K562 (cell line): ENCODE data around the gene SOX8. TPM values are rescaled to one million over a fixed set of nuclear protein-coding genes. Genes with fewer than 3 reads are reported as not detected.

Experiments used
- ATAC-seq: fragments of 200-7000 bp; cut with Tn5 transposase; 3 replicates; pipeline ENCODE4 v1.9.1; 2020; ENCODE audit warnings: moderate library complexity
- BruUV-seq: library from RNA; stranded (reverse); fragments of 400-500 nt; replicated peaks from 2 replicates; lab custom pipeline; 2021; lab: Mats Ljungman, UMichigan
- CTCF ChIA-PET: fragments of 300-600 bp; formaldehyde crosslinking; extraction: SDS; loops from one replicate; lab custom pipeline; 2021; ENCODE audit warnings: low intra/inter-chr PET ratio; lab: Yijun Ruan, JAX
- POLR2A ChIA-PET: fragments of 300-600, 350-650 bp; sonication (Branson Sonifier 250); formaldehyde crosslinking; extraction: SDS; loops from one replicate; lab custom pipeline; 2021; ENCODE audit warnings: antibody characterized with exemption, inconsistent platforms; lab: Yijun Ruan, JAX
- DNase-seq, 4 experiments: peaks; one replicate each; pipeline versions ENCODE4 v3.0.0 to v3.0.0-alpha.2; 2011 to 2018; ENCODE audit warnings: low spot score in 3 of 4, mixed read lengths in 3 of 4; ENCODE audit errors: extremely low read depth in 1 of 4
- FAIRE-seq: peaks from 2 replicates; lab custom pipeline; 2011; peaks lifted over from hg19 to GRCh38; lab: Jason Lieb, UNC
- H2AFZ ChIP-seq: 2 replicates; pipeline ENCODE4 v1.6.0; 2011; ENCODE audit warnings: low read depth, low read length, control low read depth, inconsistent platforms
- H3K27ac ChIP-seq: fragments of 200-600 bp; 3 replicates; pipeline ENCODE4 v1.8.0; 2011; ENCODE audit warnings: low read depth, mild to moderate bottlenecking, control low read depth, inconsistent platforms, low read length, moderate library complexity, mixed read lengths; ENCODE audit errors: extremely low read depth
- H3K27me3 ChIP-seq, 2 experiments: fragments of 300-600 bp in 1 of 2; 2 replicates in 1 of 2; 3 replicates in 1 of 2; pipeline versions ENCODE4 v1.6.0 to v1.8.0; 2011; ENCODE audit warnings: inconsistent platforms in 2 of 2, low read length in 2 of 2, mild to moderate bottlenecking in 1 of 2, mixed read lengths in 1 of 2, moderate library complexity in 1 of 2; ENCODE audit not compliant: control insufficient read depth in 2 of 2, insufficient read depth in 2 of 2
- H3K36me3 ChIP-seq: fragments of 300-600 bp; 3 replicates; pipeline ENCODE4 v1.8.0; 2011; ENCODE audit warnings: mild to moderate bottlenecking, low read length, inconsistent platforms; ENCODE audit not compliant: control insufficient read depth, insufficient read depth
- H3K4me1 ChIP-seq, 2 experiments: fragments of 200-600 bp in 1 of 2; replicated peaks in 1 of 2; 2 replicates in 1 of 2; 3 replicates in 1 of 2; pipeline versions ENCODE4 v1.5.1 to v1.8.0; 2011; ENCODE audit warnings: inconsistent platforms in 2 of 2, low read length in 2 of 2, mild to moderate bottlenecking in 1 of 2, mixed read lengths in 1 of 2, moderate library complexity in 1 of 2; ENCODE audit not compliant: control insufficient read depth in 2 of 2, insufficient read depth in 2 of 2
- H3K4me2 ChIP-seq: 2 replicates; pipeline ENCODE4 v1.6.1; 2011; ENCODE audit warnings: low read length, control low read depth, inconsistent platforms, mixed read lengths; ENCODE audit not compliant: insufficient read depth
- H3K4me3 ChIP-seq: fragments of 200-600 bp; sonication (generic), shearing (Covaris generic); 2 replicates; pipeline ENCODE4 v1.5.1; 2016; ENCODE audit warnings: control low read depth, inconsistent platforms
- H3K79me2 ChIP-seq: fragments of 200-600 bp; 3 replicates; pipeline ENCODE4 v1.8.0; 2011; ENCODE audit warnings: low read length, inconsistent platforms; ENCODE audit not compliant: control insufficient read depth, insufficient read depth
- H3K9ac ChIP-seq, 2 experiments: 2 replicates each; pipeline versions ENCODE4 v1.6.0 to v1.6.1; 2011; ENCODE audit warnings: low read depth in 2 of 2, low read length in 2 of 2, control low read depth in 1 of 2, inconsistent platforms in 1 of 2, mild to moderate bottlenecking in 1 of 2, mixed read lengths in 1 of 2; ENCODE audit not compliant: insufficient read depth in 1 of 2
- H3K9me1 ChIP-seq: one replicate; pipeline ENCODE4 v1.6.0; 2011; ENCODE audit warnings: inconsistent platforms, mild to moderate bottlenecking, low read length, moderate library complexity; ENCODE audit not compliant: control insufficient read depth, insufficient read depth
- H3K9me3 ChIP-seq: replicated peaks from 2 replicates; pipeline ENCODE4 v1.5.1; 2011; ENCODE audit warnings: low read depth, low read length, inconsistent platforms; ENCODE audit not compliant: control insufficient read depth, insufficient read depth
- H4K20me1 ChIP-seq: replicated peaks from 2 replicates; pipeline ENCODE4 v1.6.1; 2011; ENCODE audit warnings: low read length, inconsistent platforms, mixed read lengths; ENCODE audit not compliant: control insufficient read depth, insufficient read depth
- RBM34 ChIP-seq: fragments of 200-400 bp; formaldehyde crosslinking; IDR thresholded peaks from 2 replicates; pipeline ENCODE4 v1.6.1; 2018; ENCODE audit warnings: low read length, borderline replicate concordance; ENCODE audit not compliant: insufficient read depth
- ZNF41 ChIP-seq: fragments of 250-450 bp; sonication (Bioruptor Pico); conservative IDR thresholded peaks from 2 replicates; pipeline ENCODE4 v1.4.0; 2020; ENCODE audit warnings: mild to moderate bottlenecking
- WGBS: fragments of 100-300 bp; shearing (Covaris generic); methylation state at CpG from one replicate; pipeline ENCODE4 v1.1.6; 2016; ENCODE audit warnings: low coverage, mixed read lengths; ENCODE audit not compliant: insufficient coverage; ENCODE audit errors: missing lambda C conversion rate; 5-methylcytosine and 5-hydroxymethylcytosine counted together
- in situ Hi-C: fragments of 300-500 bp; cut with MboI; formaldehyde crosslinking; loops from 4 replicates; pipeline ENCODE4 v1.15.0; 2018; ENCODE audit warnings: inconsistent platforms, mixed read lengths
- intact Hi-C: fragments of 100-400 bp; cut with micrococcal nuclease; formaldehyde crosslinking; loops from 2 replicates; pipeline ENCODE4 v1.14.2; 2022
- polyA plus RNA-seq, 8 experiments: library from polyadenylated mRNA; depleted of rRNA in 4 of 8; stranded (reverse) in 5 of 8; unstranded in 3 of 8; fragments of >200 nt; fragmentation: Nextera tagmentation in 2 of 8; fragmentation: Illumina TruSeq in 1 of 8; extraction: Ambion mirVana in 2 of 8; extraction: Trizol in 1 of 8; gene quantifications; 2 replicates each; pipeline versions ENCODE4 v1.2.1 to v1.2.3, GENCODE V29; 2011 to 2014; ENCODE audit warnings: inconsistent platforms in 1 of 8, missing spikeins in 1 of 8
- total RNA-seq, 7 experiments: library from RNA; depleted of rRNA in 6 of 7; stranded (reverse); fragments of >200 nt in 6 of 7; fragmentation: Illumina TruSeq in 2 of 7; extraction: Trizol in 2 of 7; gene quantifications; 2 replicates each; pipeline versions ENCODE4 v1.2.1 to v1.2.3, GENCODE V29; 2011 to 2021; ENCODE audit warnings: low replicate concordance in 1 of 7
- TF ChIP-seq, protein P1 (sequence below): sonication (generic); formaldehyde crosslinking; IDR thresholded peaks from 2 replicates; pipeline ENCODE4 v1.8.1; 2023; ENCODE audit warnings: mild to moderate bottlenecking, missing genetic modification reagents

The SOX8 gene
- total and polyA plus RNA-seq, 9 of the 15 experiments (the other 6 are each of a cell fraction or from before 2014, with no cell fraction given) = 0.07 to 0.15 (median 0.15) TPM; not detected in 6

DNA sequence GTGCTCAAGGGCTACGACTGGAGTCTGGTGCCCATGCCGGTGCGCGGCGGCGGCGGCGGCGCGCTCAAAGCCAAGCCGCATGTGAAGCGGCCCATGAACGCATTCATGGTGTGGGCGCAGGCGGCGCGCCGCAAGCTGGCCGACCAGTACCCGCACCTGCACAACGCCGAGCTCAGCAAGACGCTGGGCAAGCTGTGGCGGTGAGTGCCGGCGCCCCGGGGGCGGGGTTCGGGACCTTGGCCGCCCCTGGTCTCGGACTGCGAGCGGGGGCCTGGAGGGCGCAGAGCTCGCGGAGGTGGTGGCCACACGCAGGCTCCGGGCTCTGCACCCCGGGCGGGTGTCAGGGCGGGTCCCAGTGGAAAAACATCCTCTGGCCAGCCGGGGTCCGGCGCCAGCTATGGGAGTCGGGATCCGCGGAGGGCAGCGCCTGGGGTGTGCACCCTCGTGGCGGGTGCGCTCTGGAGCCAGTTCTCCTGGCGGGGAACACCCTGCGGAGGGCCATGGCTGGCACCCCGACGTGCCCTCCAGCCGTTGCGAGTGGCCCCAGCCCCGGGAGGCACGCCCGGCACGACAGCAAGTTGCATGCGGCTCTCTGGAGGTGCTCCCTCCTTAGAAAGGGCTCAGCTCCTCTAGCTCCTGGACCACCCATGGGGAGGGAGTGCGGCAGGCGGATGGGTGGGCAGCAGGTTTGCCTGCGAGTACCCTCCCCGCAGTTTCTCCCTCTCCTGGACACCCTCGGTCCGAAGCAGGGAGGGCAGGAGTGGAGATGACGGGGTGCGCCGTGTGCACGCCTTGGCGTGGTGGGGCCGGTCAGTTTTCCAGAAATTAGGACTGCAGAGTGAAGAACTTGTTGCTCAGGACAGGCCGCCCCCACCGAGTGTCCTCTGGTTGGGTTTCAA lies 824 bp downstream of the SOX8 start:
- FAIRE-seq (no peak), ATAC-seq (no peak), DNase-seq (no peak)
- Histone ChIP-seq H3K9me1 (no peaks in the 10 kb centered on the region), H3K4me2 (no peak overlapping the region), H3K9me3 (no peaks in the 10 kb centered on the region), H3K4me1 (peaks cover 0 to 63% of the 10 kb centered on the region in 2 experiments; a peak in 2 of 5 replicates), H3K4me3 (no peak overlapping the region), H2AFZ (no peak overlapping the region), H3K27ac (no peak overlapping the region), H4K20me1 (peaks cover 12% of the 10 kb centered on the region), H3K27me3 (peaks cover 23 to 83% of the 10 kb centered on the region in 2 experiments; a peak in 4 of 5 replicates), H3K9ac (no peak overlapping the region), H3K79me2 (no peaks in the 10 kb centered on the region), H3K36me3 (no peaks in the 10 kb centered on the region)
- intact Hi-C loops (no loop called here), in situ Hi-C loops (no loop called here)
- CTCF ChIA-PET = no interaction called here
- TF ChIP-seq, protein P1, sequence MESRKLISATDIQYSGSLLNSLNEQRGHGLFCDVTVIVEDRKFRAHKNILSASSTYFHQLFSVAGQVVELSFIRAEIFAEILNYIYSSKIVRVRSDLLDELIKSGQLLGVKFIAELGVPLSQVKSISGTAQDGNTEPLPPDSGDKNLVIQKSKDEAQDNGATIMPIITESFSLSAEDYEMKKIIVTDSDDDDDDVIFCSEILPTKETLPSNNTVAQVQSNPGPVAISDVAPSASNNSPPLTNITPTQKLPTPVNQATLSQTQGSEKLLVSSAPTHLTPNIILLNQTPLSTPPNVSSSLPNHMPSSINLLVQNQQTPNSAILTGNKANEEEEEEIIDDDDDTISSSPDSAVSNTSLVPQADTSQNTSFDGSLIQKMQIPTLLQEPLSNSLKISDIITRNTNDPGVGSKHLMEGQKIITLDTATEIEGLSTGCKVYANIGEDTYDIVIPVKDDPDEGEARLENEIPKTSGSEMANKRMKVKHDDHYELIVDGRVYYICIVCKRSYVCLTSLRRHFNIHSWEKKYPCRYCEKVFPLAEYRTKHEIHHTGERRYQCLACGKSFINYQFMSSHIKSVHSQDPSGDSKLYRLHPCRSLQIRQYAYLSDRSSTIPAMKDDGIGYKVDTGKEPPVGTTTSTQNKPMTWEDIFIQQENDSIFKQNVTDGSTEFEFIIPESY = 0 out of 2 replicates have a peak, but pooled peaks have one; percentile 44
- no peak for TF ChIP-seq ZNF41 (CRISPR knock-in tag)
- TF ChIP-seq RBM34 = 0 out of 2 replicates have a peak, but pooled peaks have one; percentile 59
- POLR2A ChIA-PET = no interaction called here
- WGBS = 48% methylated on average over 51 of the region's 76 CpGs
- no TSS peak for BruUV-seq
